HUES6 (cell line): ENCODE results near the gene PCBP3.

Experiments
- H3K27ac ChIP-seq: 2 replicates; pipeline ENCODE4 v1.7.0; 2013; ENCODE audit warnings: low read depth, mild to moderate bottlenecking, low read length, inconsistent platforms
- H3K27me3 ChIP-seq: 2 replicates; pipeline ENCODE4 v1.6.1; 2013; ENCODE audit warnings: low read length; ENCODE audit not compliant: control insufficient read depth, insufficient read depth
- H3K36me3 ChIP-seq: 2 replicates; pipeline ENCODE4 v1.6.1; 2013; ENCODE audit warnings: low read length; ENCODE audit not compliant: control insufficient read depth, insufficient read depth
- H3K4me1 ChIP-seq: 2 replicates; pipeline ENCODE4 v1.6.1; 2013; ENCODE audit warnings: low read length; ENCODE audit not compliant: control insufficient read depth, insufficient read depth
- H3K4me3 ChIP-seq: 2 replicates; pipeline ENCODE4 v1.5.1; 2013; ENCODE audit warnings: low read depth, low read length
- H3K9ac ChIP-seq: one replicate; pipeline ENCODE4 v1.6.1; 2013; ENCODE audit warnings: mild to moderate bottlenecking, low read length
- H3K9me3 ChIP-seq: 2 replicates; pipeline ENCODE4 v1.6.1; 2013; ENCODE audit warnings: low read depth, low read length; ENCODE audit not compliant: control insufficient read depth, insufficient read depth

The PCBP3 gene

DNA sequence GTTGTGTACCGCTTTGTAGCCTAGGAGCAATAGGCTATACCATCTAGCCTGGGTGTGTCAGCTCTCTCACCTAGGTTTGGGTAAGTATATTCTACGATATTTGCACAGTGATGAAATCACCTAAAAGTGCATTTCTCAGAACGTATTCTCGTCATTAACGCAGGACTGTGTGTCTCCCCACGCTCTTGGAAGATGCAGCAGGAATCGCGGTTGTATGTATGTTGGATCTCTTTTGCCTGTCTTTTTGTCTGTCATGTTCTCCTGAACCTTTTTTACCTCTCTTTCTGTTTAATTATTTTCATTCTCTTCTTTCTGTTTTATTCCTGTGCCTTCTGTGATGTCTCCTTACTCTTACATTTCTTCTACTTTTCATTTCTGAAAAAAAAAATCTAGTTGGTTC lies 197.5 kb downstream of the PCBP3 start:
- no peaks in the 10 kb centered on the region for H3K36me3 ChIP-seq
- H3K4me3 ChIP-seq: no peak overlapping the region
- peaks cover 19% of the 10 kb centered on the region for H3K9me3 ChIP-seq
- H3K4me1 ChIP-seq: no peaks in the 10 kb centered on the region; the same call in 1 of the 2 replicates
- no peak overlapping the region for H3K9ac ChIP-seq
- no peaks in the 10 kb centered on the region for H3K27me3 ChIP-seq
- no peak overlapping the region for H3K27ac ChIP-seq

DNA sequence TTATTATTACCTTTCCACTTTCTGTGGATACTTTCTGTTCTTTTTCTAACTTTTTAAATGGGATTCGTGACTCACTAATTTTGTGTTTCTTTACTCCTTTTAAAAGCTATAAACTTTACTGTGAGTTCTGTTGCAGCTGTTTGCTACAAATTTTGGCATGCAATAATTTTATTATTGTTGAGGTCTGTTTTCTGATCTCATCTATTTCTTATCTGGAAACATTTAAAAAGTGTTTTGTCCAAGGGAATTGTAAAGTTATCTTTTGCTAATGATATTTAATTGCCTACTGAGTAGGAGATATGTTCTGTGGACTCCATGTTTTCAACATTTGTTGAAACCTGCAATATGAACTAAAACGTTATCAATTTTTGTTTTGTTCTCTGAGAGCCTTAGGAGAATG lies 199.9 kb downstream of the PCBP3 start:
- no peaks in the 10 kb centered on the region; the same call in 1 of the 2 replicates for H3K4me1 ChIP-seq
- no peak overlapping the region for H3K9ac ChIP-seq
- no peak overlapping the region for H3K27ac ChIP-seq

DNA sequence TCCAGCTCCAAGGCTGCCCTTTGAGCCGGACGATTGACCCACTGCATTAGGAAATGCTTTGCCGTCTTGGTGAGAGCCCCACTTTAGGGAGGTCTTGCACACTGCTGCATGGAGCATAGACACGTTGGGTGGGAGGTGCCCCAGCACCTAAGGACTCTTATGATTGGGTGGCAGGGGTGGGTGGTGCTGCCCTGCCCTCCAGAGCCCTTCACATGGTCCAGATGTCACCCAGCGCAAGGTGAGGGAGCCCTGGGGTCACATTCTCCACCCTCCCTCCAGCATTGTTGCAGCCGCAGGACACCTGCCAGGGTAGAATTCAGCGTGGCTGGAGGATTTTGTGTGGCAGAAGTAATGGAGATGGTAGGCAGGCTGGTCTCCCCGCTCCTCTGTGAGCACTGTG lies 200.7 kb downstream of the PCBP3 start:
- no peaks in the 10 kb centered on the region for H3K36me3 ChIP-seq
- peaks cover 18% of the 10 kb centered on the region for H3K9me3 ChIP-seq
- no peak overlapping the region for H3K4me3 ChIP-seq
- H3K4me1 ChIP-seq: no peaks in the 10 kb centered on the region
- H3K27ac ChIP-seq: no peak overlapping the region
- H3K27me3 ChIP-seq: no peaks in the 10 kb centered on the region
- no peak overlapping the region for H3K9ac ChIP-seq

More for the DNA sequence above, 199.9 kb downstream of the PCBP3 start:
- Histone ChIP-seq H3K9me3 (peaks cover 19% of the 10 kb centered on the region), H3K4me3 (no peak overlapping the region), H3K27me3 (no peaks in the 10 kb centered on the region), H3K36me3 (no peaks in the 10 kb centered on the region)

DNA sequence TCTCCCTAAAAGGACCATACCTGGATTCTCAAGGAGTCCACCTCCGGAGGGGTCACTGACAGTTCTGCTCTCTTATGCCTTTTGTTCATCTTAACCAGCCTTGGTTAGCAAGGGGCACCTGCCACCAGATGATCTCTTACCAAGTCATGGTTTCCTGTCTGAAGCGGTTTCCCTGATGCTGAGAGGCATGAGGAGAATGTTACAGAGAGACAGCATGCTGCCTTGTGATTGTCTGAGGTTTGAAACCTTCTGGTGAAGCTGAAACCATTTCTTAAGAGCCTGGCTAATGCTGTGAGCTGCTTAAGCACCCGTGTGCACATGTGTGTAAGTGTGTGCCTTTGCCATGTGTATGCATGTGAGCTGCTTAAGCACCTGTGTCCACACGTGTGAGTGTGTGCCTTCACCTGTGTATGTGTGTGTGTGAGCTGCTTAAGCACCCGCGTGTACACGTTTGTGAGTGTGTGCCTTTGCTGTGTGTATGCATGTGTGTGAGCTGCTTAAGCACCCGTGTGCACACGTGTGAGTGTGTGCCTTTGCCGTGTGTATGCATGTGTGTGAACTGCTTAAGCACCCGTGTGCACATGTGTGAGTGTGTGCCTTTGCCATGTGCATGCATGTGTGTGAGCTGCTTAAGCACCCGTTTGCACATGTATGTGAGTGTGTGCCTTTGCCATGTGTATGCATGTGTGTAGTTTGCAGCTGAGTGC lies 201.7 kb downstream of the PCBP3 start:
- peaks cover 14% of the 10 kb centered on the region for H3K9me3 ChIP-seq
- H3K36me3 ChIP-seq: no peaks in the 10 kb centered on the region
- no peak overlapping the region for H3K9ac ChIP-seq
- no peak overlapping the region for H3K4me3 ChIP-seq
- H3K27ac ChIP-seq: no peak overlapping the region
- no peaks in the 10 kb centered on the region for H3K27me3 ChIP-seq
- no peaks in the 10 kb centered on the region for H3K4me1 ChIP-seq

DNA sequence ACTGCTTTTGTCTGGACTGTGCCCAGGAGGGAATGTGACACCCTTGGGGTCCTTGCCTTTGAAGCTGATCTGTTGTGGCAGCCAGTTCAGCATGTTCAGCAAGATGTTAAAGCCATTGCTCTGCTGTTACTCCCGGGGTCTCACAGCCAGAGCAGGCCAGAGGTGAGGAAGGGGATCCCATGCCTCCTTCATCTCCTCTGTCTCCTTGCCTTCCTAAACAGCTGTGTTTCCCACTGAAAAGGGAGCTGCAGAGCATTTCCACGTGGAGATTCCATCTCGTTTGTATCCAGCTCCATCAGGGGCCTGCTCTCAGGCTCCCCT lies 202.2 kb downstream of the PCBP3 start:
- H3K9ac ChIP-seq: no peak overlapping the region

DNA sequence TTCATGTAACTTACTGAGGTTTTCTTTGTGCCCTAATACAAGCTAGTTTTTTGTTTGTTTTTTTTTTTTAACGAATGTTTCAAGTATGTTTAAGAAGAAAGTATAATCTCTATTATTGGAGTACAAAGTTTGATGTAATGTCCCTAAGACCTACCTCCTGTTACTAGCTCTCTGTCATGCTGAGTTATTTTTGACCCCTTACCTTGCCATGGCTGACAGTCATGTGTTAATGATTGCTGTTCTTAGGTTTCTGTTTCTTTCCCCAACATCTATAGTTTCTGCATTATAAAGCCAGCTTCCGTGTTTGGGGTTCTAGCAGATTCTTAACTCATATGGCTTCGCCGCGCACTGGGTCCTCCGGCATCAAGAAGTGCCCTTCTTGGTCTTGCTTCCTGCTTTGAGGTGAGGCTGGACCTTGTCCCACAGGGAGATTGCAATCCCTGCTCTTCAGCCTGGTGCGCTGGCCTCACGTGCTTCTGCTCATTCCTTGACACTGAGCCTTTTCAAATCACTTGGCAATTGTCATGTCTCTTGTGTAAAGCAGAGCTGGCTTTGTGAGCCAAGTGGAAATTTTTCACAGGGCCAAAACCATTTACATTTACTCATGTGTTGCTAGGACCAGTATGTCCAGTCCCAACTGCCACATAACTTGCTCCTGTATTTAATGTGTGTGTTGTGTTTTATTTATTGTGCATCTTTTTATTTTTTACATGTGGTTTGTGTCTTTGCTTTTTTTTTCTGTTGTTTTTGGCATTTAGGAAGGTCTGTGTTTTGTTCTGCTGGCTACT lies 203.0 kb downstream of the PCBP3 start:
- Histone ChIP-seq H3K9ac (no peak overlapping the region), H3K4me1 (no peaks in the 10 kb centered on the region), H3K27ac (no peak overlapping the region), H3K4me3 (no peak overlapping the region), H3K36me3 (no peaks in the 10 kb centered on the region), H3K9me3 (peaks cover 3% of the 10 kb centered on the region; the same call in 1 of the 2 replicates), H3K27me3 (no peaks in the 10 kb centered on the region)

More for the DNA sequence above, 202.2 kb downstream of the PCBP3 start:
- Histone ChIP-seq H3K4me1 (no peaks in the 10 kb centered on the region), H3K36me3 (no peaks in the 10 kb centered on the region), H3K4me3 (no peak overlapping the region), H3K9me3 (peaks cover 10% of the 10 kb centered on the region), H3K27me3 (no peaks in the 10 kb centered on the region), H3K27ac (no peak overlapping the region)

DNA sequence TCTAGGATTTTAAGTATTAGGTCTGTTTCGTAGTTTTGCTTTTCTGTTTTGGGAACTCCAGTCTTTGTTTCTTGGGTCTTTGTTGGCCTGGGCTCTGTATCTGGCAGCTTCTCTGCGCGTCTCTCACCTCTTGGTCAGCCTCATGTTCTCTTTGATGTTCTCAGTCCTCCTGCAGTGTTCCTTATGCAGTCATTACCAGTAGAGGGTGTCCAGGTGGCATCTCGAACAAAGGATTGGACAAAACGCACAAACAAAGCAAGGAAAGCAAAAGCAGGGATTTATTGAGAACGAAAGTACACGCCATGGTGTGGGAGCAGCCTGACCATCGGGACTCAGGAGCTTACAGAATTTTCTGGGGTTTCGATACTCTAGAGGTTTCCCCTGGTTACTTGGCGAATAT lies 204.3 kb downstream of the PCBP3 start:
- Histone ChIP-seq H3K36me3 (no peaks in the 10 kb centered on the region), H3K9me3 (no peaks in the 10 kb centered on the region), H3K4me1 (no peaks in the 10 kb centered on the region), H3K27ac (no peak overlapping the region), H3K4me3 (no peak overlapping the region), H3K9ac (no peak overlapping the region), H3K27me3 (no peaks in the 10 kb centered on the region)

DNA sequence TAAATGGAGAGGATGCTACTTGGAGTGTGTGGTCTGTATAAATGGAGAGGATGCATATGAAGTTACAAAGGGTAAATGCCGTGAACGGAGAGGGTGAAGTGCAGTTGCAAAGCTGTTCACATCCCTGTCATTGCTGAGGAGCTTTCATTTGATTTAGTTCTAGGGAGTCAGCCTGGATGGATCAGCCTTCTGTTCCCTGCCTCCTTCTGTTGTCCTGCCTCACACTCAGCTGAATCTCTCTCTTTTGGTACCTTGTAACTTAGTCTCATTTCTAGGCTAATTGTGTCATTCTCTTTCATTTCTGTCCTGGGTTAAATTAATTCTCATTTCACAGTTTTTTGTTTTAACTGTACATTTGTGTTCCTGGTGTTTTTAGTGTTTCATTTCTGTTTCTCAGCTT lies 204.8 kb downstream of the PCBP3 start:
- Histone ChIP-seq H3K9me3 (no peaks in the 10 kb centered on the region), H3K27me3 (no peaks in the 10 kb centered on the region), H3K36me3 (no peaks in the 10 kb centered on the region), H3K4me1 (no peaks in the 10 kb centered on the region), H3K9ac (no peak overlapping the region), H3K4me3 (no peak overlapping the region), H3K27ac (no peak overlapping the region)

DNA sequence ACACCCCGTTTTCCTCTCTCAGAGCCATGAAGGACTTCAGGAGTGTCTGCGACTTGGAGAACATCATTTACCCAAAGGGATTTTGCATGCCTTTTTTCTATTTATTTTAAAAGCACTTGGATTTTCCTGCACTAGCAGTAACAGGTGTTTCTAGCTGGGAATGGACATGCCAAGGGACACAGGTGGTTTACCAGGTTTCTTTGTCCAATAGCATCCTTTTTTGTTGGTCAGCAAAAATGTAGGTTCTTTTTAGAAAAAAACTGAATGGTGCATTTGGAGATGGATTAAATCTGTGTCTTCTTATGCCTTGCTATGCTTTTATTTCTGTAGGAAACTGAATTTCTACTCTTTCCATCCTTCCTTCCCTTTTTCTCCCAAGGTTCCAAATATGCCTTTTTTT lies 205.3 kb downstream of the PCBP3 start:
- H3K9me3 ChIP-seq: no peaks in the 10 kb centered on the region
- H3K4me3 ChIP-seq: no peak overlapping the region
- no peak overlapping the region for H3K9ac ChIP-seq
- no peaks in the 10 kb centered on the region for H3K27me3 ChIP-seq
- H3K4me1 ChIP-seq: no peaks in the 10 kb centered on the region
- no peak overlapping the region for H3K27ac ChIP-seq
- no peaks in the 10 kb centered on the region for H3K36me3 ChIP-seq

DNA sequence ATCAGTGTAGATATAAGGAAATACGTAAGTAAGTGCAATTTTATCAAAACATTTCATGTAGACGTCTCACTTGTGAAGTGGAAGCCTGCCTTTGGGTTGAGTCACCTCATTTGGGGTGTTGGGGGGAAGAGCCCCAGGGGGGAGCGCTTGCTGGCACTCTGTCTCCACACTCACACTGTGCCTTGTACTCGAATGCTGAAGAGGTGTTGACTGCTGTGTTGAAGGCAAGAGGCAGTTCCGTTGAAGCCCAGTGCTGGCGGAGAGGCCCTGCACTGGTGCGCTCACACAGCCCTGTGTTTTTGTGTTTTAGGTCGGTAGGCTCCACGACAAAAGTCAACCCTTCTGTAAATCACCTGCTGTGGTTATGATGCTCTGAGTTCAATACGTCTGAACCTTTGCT lies 206.1 kb downstream of the PCBP3 start:
- Histone ChIP-seq H3K27me3 (no peaks in the 10 kb centered on the region), H3K9me3 (no peaks in the 10 kb centered on the region), H3K4me1 (peaks cover 4% of the 10 kb centered on the region; the same call in 1 of the 2 replicates), H3K27ac (no peak overlapping the region), H3K4me3 (no peak overlapping the region), H3K36me3 (no peaks in the 10 kb centered on the region), H3K9ac (no peak overlapping the region)

DNA sequence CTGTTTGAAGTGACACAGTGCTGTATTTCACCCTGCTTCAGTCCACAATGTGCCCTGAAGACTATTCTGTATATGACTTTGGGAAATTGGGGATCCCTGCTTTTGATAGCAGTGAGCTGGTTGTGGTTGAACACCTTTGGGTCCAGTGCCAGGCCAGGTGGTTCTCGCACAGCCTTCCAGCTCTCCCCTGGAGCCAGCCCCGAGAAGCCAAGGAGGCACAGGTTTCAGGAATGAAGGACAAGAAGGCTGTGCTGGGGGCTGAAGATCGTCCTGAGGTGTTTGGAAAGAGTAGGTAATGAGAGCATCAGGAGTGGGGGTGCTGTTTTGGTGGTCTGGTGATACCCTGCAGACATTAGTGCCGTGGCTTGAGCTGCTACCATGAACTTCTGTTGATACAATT lies 206.7 kb downstream of the PCBP3 start:
- Histone ChIP-seq H3K4me1 (peaks cover 9% of the 10 kb centered on the region; the same call in 1 of the 2 replicates), H3K27ac (no peak overlapping the region), H3K36me3 (no peaks in the 10 kb centered on the region), H3K4me3 (no peak overlapping the region), H3K9ac (no peak overlapping the region), H3K27me3 (no peaks in the 10 kb centered on the region), H3K9me3 (no peaks in the 10 kb centered on the region)
